ENCODE results near the gene PIGW. TPM values are rescaled to one million over a fixed set of nuclear protein-coding genes. Genes with fewer than 3 reads are reported as not detected.

The PIGW gene
- total and polyA plus RNA-seq, 9 of the 15 experiments (the other 6 are each of a cell fraction or from before 2014, with no cell fraction given), result 9.5 to 33.9 (median 21.2) TPM

- no peak overlapping the region for H3K4me3 ChIP-seq
Observed at GRCh38 chr17:36494674-36495073, 40.1 kb upstream of the PIGW start.

More at GRCh38 chr17:36494674-36495073, 40.1 kb upstream of the PIGW start:
- Histone ChIP-seq H3K4me2 (ENCODE audit: insufficient read depth, low read length) (no peak overlapping the region), H4K20me1 (replicated peaks; ENCODE audit: control insufficient read depth, insufficient read depth, low read length) (peaks cover 16% of the 10 kb centered on the region; the same call in 1 of the 2 replicates), H3K9ac (ENCODE audit: insufficient read depth in 1 of 2, low read depth in 2 of 2, low read length in 2 of 2) (no peak overlapping the region), H2AFZ (ENCODE audit: low read depth, low read length) (no peak overlapping the region), H3K9me1 (ENCODE audit: control insufficient read depth, insufficient read depth, low read length) (no peaks in the 10 kb centered on the region), H3K79me2 (ENCODE audit: control insufficient read depth, insufficient read depth, low read length) (peaks cover 26% of the 10 kb centered on the region), H3K36me3 (ENCODE audit: control insufficient read depth, insufficient read depth, low read length) (peaks cover 91% of the 10 kb centered on the region), H3K4me1 (replicated peaks in 1 of 2; ENCODE audit: control insufficient read depth in 2 of 2, insufficient read depth in 2 of 2, low read length in 2 of 2) (no peaks in the 10 kb centered on the region; a peak in 2 of 5 replicates), H3K27ac (ENCODE audit: extremely low read depth, low read depth, low read length) (no peak overlapping the region), H3K27me3 (ENCODE audit: control insufficient read depth in 2 of 2, insufficient read depth in 2 of 2, low read length in 2 of 2) (no peaks in the 10 kb centered on the region), H3K9me3 (replicated peaks; ENCODE audit: control insufficient read depth, insufficient read depth, low read depth, low read length) (no peaks in the 10 kb centered on the region)
- ATAC-seq, result no peak
- CTCF ChIA-PET (ENCODE audit: low intra/inter-chr PET ratio), result no interaction called here
- POLR2A ChIA-PET, result interaction anchor here (0.7 to 2.4 kb wide), 7 partner anchors 9 to 101 kb away, joined by 3 to 10 read pairs (median 3); partner anchors contain the start of genes MYO19, PIGW and ZNHIT3
- BruUV-seq (replicated peaks), result no TSS peak
- no peak for DNase-seq (ENCODE audit: extremely low read depth in 1 of 4, low spot score in 3 of 4)
- intact Hi-C loops (cut with micrococcal nuclease), result no loop called here
- no peak for FAIRE-seq
- WGBS (ENCODE audit: insufficient coverage, low coverage, missing lambda C conversion rate), result 81% methylated on average over 5 of the region's 5 CpGs
- in situ Hi-C loops (cut with MboI), result loop anchor here (25.0 kb wide), 1 partner anchor 532 kb away; no protein-coding TSS in a partner anchor
- TF ChIP-seq MAFK (IDR thresholded peaks at IDR 0.05; ENCODE audit: low read length) (peak; percentile 95), MAZ (CRISPR knock-in tag; conservative IDR thresholded peaks at IDR 0.05 in 1 of 2, IDR thresholded peaks at IDR 0.05 in 1 of 2) (no peak), ZNF316 (IDR thresholded peaks at IDR 0.05) (peak; percentile 95), C11orf30 (IDR thresholded peaks at IDR 0.05; ENCODE audit: low read depth) (peak; percentile 92), ZNF77 (CRISPR knock-in tag; IDR thresholded peaks at IDR 0.05) (no peak), MAFF (IDR thresholded peaks at IDR 0.05; ENCODE audit: low read length) (peak; percentile 96), POLR2A (conservative IDR thresholded peaks at IDR 0.05) (peak; percentile 20; the same call in 1 of the 2 replicates), MAFG (tag; conservative IDR thresholded peaks at IDR 0.05) (peak; percentile 89), POLR2AphosphoS5 (IDR thresholded peaks at IDR 0.05; ENCODE audit: control insufficient read depth, insufficient read depth, low read depth, low read length) (peak; percentile 8; the same call in 1 of the 2 replicates)
- TF ChIP-seq, protein P1, sequence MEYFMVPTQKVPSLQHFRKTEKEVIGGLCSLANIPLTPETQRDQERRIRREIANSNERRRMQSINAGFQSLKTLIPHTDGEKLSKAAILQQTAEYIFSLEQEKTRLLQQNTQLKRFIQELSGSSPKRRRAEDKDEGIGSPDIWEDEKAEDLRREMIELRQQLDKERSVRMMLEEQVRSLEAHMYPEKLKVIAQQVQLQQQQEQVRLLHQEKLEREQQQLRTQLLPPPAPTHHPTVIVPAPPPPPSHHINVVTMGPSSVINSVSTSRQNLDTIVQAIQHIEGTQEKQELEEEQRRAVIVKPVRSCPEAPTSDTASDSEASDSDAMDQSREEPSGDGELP (CRISPR knock-in tag; IDR thresholded peaks at IDR 0.05; ENCODE audit: borderline replicate concordance), result no peak
